Lower leg skin (tissue), 4 donors: ENCODE measurements around the gene SH3RF3. TPM values are rescaled to one million over a fixed set of nuclear protein-coding genes. Genes with fewer than 3 reads are reported as not detected.
A peak's percentile ranks its signal among the peaks of the same experiment; 100 is the strongest.

Experiments
- DNase-seq, 2 donors: peaks; one replicate each; pipeline ENCODE4 v3.0.0-alpha.2; 2019; ENCODE audit warnings: low spot score in 2 of 2
- H3K4me3 ChIP-seq: fragments of 200-600 bp; sonication (generic); 2 replicates; pipeline ENCODE4 v1.5.1; 2017; ENCODE audit warnings: mild to moderate bottlenecking, low read depth; ENCODE audit not compliant: poor library complexity, severe bottlenecking
- POLR2A ChIP-seq, 2 donors: fragments of 450-650 bp; IDR thresholded peaks; one replicate each; pipeline ENCODE4 v1.6.1; 2016 to 2017; ENCODE audit warnings: antibody characterized with exemption in 2 of 2, mild to moderate bottlenecking in 1 of 2, moderate library complexity in 1 of 2
- WGBS, 2 donors: methylation state at CpG; one replicate each; pipeline ENCODE4 v1.1.5; 2018; 5-methylcytosine and 5-hydroxymethylcytosine counted together
- intact Hi-C: fragments of 100-400 bp; cut with DNase I; formaldehyde crosslinking; loops from one replicate; pipeline ENCODE4 v1.15.0; 2023; ENCODE audit warnings: low total_unique reads
- total RNA-seq, 4 donors: library from RNA; depleted of rRNA; stranded (reverse); fragments of >200 nt; gene quantifications; one replicate each; pipeline ENCODE4 v1.1.0, GENCODE V29; 2016
- TF ChIP-seq, protein P1 (sequence below), 3 donors: fragments of 450-650 bp; IDR thresholded peaks; one replicate each; pipeline ENCODE4 v1.5.1; 2016; ENCODE audit warnings: antibody characterized with exemption in 3 of 3, mild to moderate bottlenecking in 3 of 3, moderate library complexity in 2 of 3

Gene SH3RF3
- total RNA-seq, 4 donors from 2014 or later = 1.9 to 7.4 (median 3.2) TPM

DNA sequence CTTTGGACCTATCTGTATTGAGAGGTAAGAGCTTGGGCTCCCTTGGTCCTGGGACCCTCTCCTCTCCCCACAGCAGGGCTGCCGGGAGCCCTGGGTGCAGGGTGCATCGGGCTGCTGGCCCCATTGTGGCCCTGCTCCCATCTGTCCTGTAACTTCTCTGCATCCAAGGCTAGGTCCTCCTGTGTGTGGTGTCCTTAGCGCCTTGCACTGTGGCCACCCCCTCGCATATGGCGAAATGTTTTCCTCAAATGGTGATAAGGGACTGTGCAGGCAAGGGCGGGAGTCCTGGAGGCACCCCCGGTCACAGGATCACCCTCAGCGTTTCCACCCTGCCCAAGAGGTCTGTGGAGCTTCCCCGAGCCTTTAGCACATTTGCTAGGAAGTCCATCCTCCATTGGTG is 208.2 kb downstream of the SH3RF3 start:
- DNase-seq = peak in 1 of 2 donors; percentile 64
- 94 to 99% methylated on average over 9 of the region's 9 CpGs for WGBS, 2 donors

DNA sequence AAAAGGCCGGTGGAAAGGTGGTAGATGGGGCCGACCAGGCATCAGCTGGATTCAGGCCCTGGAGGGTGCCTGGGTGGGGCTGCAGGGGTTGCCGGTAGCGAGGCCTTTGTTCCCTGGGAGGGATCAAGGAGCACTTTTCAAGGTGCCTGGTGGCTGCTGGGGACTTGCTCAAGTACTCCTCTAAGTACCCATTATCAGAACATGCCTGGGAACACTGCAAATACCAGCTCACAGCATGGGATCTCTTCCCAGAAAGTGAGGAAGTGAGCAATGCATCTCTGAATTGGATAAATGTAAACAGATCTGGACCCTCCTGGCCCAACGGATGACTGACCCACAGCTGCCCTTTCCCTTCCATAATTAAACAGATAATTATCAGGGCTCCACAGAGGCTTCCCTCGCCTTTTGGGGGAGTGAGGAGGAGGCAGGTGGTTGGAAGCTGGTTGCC is 210.5 kb downstream of the SH3RF3 start:
- intact Hi-C loops = no loop called here
- WGBS, 2 donors = 87 to 88% methylated on average over 6 of the region's 6 CpGs
- DNase-seq = peak in 1 of 2 donors; percentile 58
- no peak for TF ChIP-seq POLR2A (IDR thresholded peaks at IDR 0.05)
- TF ChIP-seq, protein P1, sequence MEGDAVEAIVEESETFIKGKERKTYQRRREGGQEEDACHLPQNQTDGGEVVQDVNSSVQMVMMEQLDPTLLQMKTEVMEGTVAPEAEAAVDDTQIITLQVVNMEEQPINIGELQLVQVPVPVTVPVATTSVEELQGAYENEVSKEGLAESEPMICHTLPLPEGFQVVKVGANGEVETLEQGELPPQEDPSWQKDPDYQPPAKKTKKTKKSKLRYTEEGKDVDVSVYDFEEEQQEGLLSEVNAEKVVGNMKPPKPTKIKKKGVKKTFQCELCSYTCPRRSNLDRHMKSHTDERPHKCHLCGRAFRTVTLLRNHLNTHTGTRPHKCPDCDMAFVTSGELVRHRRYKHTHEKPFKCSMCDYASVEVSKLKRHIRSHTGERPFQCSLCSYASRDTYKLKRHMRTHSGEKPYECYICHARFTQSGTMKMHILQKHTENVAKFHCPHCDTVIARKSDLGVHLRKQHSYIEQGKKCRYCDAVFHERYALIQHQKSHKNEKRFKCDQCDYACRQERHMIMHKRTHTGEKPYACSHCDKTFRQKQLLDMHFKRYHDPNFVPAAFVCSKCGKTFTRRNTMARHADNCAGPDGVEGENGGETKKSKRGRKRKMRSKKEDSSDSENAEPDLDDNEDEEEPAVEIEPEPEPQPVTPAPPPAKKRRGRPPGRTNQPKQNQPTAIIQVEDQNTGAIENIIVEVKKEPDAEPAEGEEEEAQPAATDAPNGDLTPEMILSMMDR (IDR thresholded peaks at IDR 0.05) = no peak
- no peak overlapping the region for H3K4me3 ChIP-seq

More for the DNA sequence above, 208.2 kb downstream of the SH3RF3 start:
- no peak overlapping the region for H3K4me3 ChIP-seq
- no peak for TF ChIP-seq POLR2A (IDR thresholded peaks at IDR 0.05)
- TF ChIP-seq, protein P1 (IDR thresholded peaks at IDR 0.05) = no peak
- intact Hi-C loops = no loop called here

DNA sequence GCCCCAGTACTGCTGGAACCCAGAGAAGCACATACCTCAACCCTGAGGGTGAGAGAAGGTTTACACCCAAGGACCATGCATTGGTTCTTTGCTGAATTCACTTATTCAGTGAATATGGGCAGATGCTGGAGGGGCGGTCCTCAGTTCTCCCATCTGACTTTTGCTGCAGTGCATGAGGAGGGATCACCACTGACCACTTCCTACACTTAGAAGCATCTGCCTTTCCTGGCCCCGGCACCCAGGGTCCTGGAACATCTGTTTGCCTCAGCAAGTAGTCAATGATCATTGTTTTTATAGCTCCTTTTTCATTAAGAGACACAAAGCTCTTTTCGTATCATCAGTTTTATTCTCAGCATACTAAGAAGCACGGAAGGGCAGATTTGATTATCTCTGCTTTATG is 211.4 kb downstream of the SH3RF3 start:
- DNase-seq = peak in 1 of 2 donors; percentile 72
- no peak overlapping the region for H3K4me3 ChIP-seq
- no peak for TF ChIP-seq POLR2A (IDR thresholded peaks at IDR 0.05)
- TF ChIP-seq, protein P1 (IDR thresholded peaks at IDR 0.05) = no peak
- intact Hi-C loops = loop anchor here (10.0 kb wide), 1 partner anchor 1146 kb away; no protein-coding TSS in a partner anchor
- 84 to 99% methylated on average over 4 of the region's 4 CpGs for WGBS, 2 donors

DNA sequence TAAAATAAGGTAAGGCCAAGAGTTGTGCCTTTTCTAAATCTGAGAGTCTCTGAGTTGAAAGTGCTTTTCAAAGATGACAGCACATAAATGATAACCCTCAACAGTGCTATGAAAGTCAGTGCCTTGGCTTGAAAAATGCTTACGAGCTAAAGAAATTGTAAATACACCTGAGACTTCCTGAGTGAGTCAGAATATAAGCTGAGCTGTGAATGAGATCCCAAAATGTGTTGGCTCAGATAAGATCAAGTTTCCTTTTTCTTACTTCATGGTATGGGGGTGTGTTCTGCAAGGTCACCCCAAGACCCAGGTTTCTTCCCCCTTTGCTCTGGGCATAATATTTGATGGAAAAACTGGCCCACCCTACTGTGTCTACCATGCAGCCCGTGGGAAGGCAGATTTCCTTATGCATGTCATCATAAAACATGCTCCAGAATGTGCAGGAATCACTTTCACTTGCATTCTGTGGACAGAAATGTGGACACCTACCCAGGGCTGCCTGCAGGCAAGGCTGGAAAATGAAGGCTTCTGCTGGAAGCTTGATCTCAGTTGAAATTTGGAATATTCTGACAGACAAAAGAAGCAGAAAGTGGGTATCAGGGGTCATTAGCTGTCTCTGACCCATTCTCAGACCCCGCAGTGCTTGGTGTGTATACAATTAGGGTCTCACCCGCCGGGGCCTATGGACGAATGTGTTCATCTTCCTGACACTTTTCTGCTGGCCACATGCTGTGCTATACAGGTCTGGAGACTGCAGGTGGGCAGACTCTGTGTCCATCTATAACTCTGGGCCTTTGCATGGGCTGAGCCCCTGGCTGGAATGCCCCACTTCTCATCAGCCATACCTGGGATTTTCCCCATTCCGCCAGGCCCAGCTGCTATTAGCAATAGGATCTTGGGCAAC is 212.6 kb downstream of the SH3RF3 start:
- TF ChIP-seq POLR2A (IDR thresholded peaks at IDR 0.05) = no peak
- TF ChIP-seq, protein P1 (IDR thresholded peaks at IDR 0.05) = no peak
- WGBS, 2 donors = 82 to 86% methylated on average over 7 of the region's 7 CpGs
- intact Hi-C loops = loop anchor here (10.0 kb wide), 1 partner anchor 1147 kb away; no protein-coding TSS in a partner anchor

GRCh38 chr2:109342256-109342850 is 213.3 kb downstream of the SH3RF3 start:
- no peak overlapping the region for H3K4me3 ChIP-seq
- intact Hi-C loops = loop anchor here (10.0 kb wide), 1 partner anchor 1148 kb away; no protein-coding TSS in a partner anchor
- DNase-seq = peak in 1 of 2 donors; percentile 72
- WGBS, 2 donors = 85 to 93% methylated on average over 18 of the region's 18 CpGs
- no peak for TF ChIP-seq POLR2A (IDR thresholded peaks at IDR 0.05)
- TF ChIP-seq, protein P1 (IDR thresholded peaks at IDR 0.05) = no peak

More for the DNA sequence above, 212.6 kb downstream of the SH3RF3 start:
- peak in 1 of 2 donors; percentile 68 for DNase-seq
- H3K4me3 ChIP-seq = no peak overlapping the region
